Fibroblast of lung (primary cell): ENCODE results near the gene TGFBR3. TPM values are rescaled to one million over a fixed set of nuclear protein-coding genes. Genes with fewer than 3 reads are reported as not detected.

ENCODE experiments used
- DNase-seq, 2 donors: peaks; one replicate each; pipeline versions ENCODE4 v3.0.0 to v3.0.0-alpha.2; 2010; ENCODE audit warnings: low read depth in 2 of 2
- H2AFZ ChIP-seq: 2 replicates; pipeline ENCODE4 v1.5.1; 2012; ENCODE audit warnings: low read length, control low read depth, inconsistent platforms
- H3K27ac ChIP-seq: 2 replicates; pipeline ENCODE4 v1.5.1; 2011; ENCODE audit warnings: low read length, control low read depth; ENCODE audit not compliant: insufficient read depth
- H3K27me3 ChIP-seq: 2 replicates; pipeline ENCODE4 v1.5.1; 2011; ENCODE audit warnings: mild to moderate bottlenecking, low read length; ENCODE audit not compliant: control insufficient read depth, insufficient read depth
- H3K36me3 ChIP-seq: 2 replicates; pipeline ENCODE4 v1.5.1; 2011; ENCODE audit warnings: low read length; ENCODE audit not compliant: control insufficient read depth, insufficient read depth
- H3K4me1 ChIP-seq: 2 replicates; pipeline ENCODE4 v1.5.1; 2011; ENCODE audit warnings: low read length; ENCODE audit not compliant: control insufficient read depth, insufficient read depth; ENCODE audit errors: extremely low read depth
- H3K4me2 ChIP-seq: 2 replicates; pipeline ENCODE4 v1.5.1; 2011; ENCODE audit warnings: low read length, control low read depth; ENCODE audit not compliant: insufficient read depth; ENCODE audit errors: extremely low read depth
- H3K4me3 ChIP-seq, 4 experiments: fragments of 200-600 bp in 1 of 4; sonication (generic) in 1 of 4; replicated peaks in 1 of 4; 2 replicates each; pipeline ENCODE4 v1.5.1; 2011 to 2016; ENCODE audit warnings: low read length in 4 of 4, low read depth in 3 of 4, mild to moderate bottlenecking in 3 of 4, control low read depth in 2 of 4, inconsistent platforms in 1 of 4, mixed read lengths in 1 of 4; ENCODE audit not compliant: insufficient read depth in 1 of 4; ENCODE audit errors: control extremely low read depth in 1 of 4
- H3K79me2 ChIP-seq: 2 replicates; pipeline ENCODE4 v1.5.1; 2012; ENCODE audit warnings: mild to moderate bottlenecking, low read length, inconsistent platforms; ENCODE audit not compliant: control insufficient read depth, insufficient read depth
- H3K9ac ChIP-seq: 2 replicates; pipeline ENCODE4 v1.5.1; 2011; ENCODE audit warnings: mild to moderate bottlenecking, low read length, control low read depth; ENCODE audit not compliant: insufficient read depth
- H3K9me3 ChIP-seq: 2 replicates; pipeline ENCODE4 v1.5.1; 2012; ENCODE audit warnings: low read depth, low read length; ENCODE audit not compliant: control insufficient read depth, insufficient read depth
- H4K20me1 ChIP-seq: 2 replicates; pipeline ENCODE4 v1.5.1; 2011; ENCODE audit warnings: low read length; ENCODE audit not compliant: control insufficient read depth, insufficient read depth; ENCODE audit errors: extremely low read depth
- CTCF ChIP-seq, 2 donors: IDR thresholded peaks in 1 of 2; conservative IDR thresholded peaks in 1 of 2; 1 replicate in 1 of 2; 2 replicates in 1 of 2; pipeline ENCODE4 v1.5.1; 2011 to 2012; ENCODE audit warnings: low read length in 2 of 2, control low read depth in 1 of 2, inconsistent platforms in 1 of 2, low read depth in 1 of 2, mild to moderate bottlenecking in 1 of 2
- EZH2 ChIP-seq: IDR thresholded peaks from 2 replicates; pipeline ENCODE4 v1.5.1; 2012; ENCODE audit warnings: low read length, control low read depth, mild to moderate bottlenecking; ENCODE audit errors: missing control alignments
- polyA plus RNA-seq, 2 donors: library from polyadenylated mRNA; depleted of rRNA in 1 of 2; stranded (reverse) in 1 of 2; unstranded in 1 of 2; fragments of >200 nt; gene quantifications; 2 replicates each; pipeline ENCODE4 v1.2.1, GENCODE V29; 2011 to 2012; ENCODE audit warnings: missing spikeins in 1 of 2
- total RNA-seq: library from RNA; depleted of rRNA; stranded (reverse); fragments of >200 nt; gene quantifications from 2 replicates; pipeline ENCODE4 v1.2.1, GENCODE V29; 2014

Gene TGFBR3
- total and polyA plus RNA-seq, 2 donors (not counting 1 experiment from before 2014, with no cell fraction given), result 68.3 to 98.1 TPM

- peak; percentile 58 to 92 for DNase-seq
- H3K4me1 ChIP-seq, result peaks cover 31% of the 10 kb centered on the region
- H3K9ac ChIP-seq, result no peak overlapping the region
- no peaks in the 10 kb centered on the region for H3K79me2 ChIP-seq
- no peaks in the 10 kb centered on the region for H3K9me3 ChIP-seq
- TF ChIP-seq EZH2 (no peak), CTCF (conservative IDR thresholded peaks at IDR 0.05 in 1 of 2, IDR thresholded peaks at IDR 0.05 in 1 of 2; ENCODE audit: low read depth in 1 of 2, low read length in 2 of 2) (no peak)
- peak overlapping the region; percentile 44 for H3K27ac ChIP-seq
- H3K4me2 ChIP-seq, result peak overlapping the region; percentile 30
- no peak overlapping the region for H3K4me3 ChIP-seq
- H2AFZ ChIP-seq, result no peak overlapping the region
- H4K20me1 ChIP-seq, result no peaks in the 10 kb centered on the region
- no peaks in the 10 kb centered on the region for H3K36me3 ChIP-seq
- no peaks in the 10 kb centered on the region for H3K27me3 ChIP-seq
Observed at GRCh38 chr1:91697861-91698260, 188.1 kb downstream of the TGFBR3 start.

- TF ChIP-seq EZH2, result no peak
- no peak for TF ChIP-seq CTCF (conservative IDR thresholded peaks at IDR 0.05 in 1 of 2, IDR thresholded peaks at IDR 0.05 in 1 of 2; ENCODE audit: low read depth in 1 of 2, low read length in 2 of 2)
- peak; percentile 29 to 38 for DNase-seq
- H3K9me3 ChIP-seq, result no peaks in the 10 kb centered on the region
- H3K9ac ChIP-seq, result no peak overlapping the region
- H3K4me2 ChIP-seq, result peak overlapping the region; percentile 30
- H3K27me3 ChIP-seq, result no peaks in the 10 kb centered on the region
- no peaks in the 10 kb centered on the region for H3K36me3 ChIP-seq
- H3K4me1 ChIP-seq, result peaks cover 31% of the 10 kb centered on the region
- H3K27ac ChIP-seq, result no peak overlapping the region
- no peaks in the 10 kb centered on the region for H4K20me1 ChIP-seq
- H3K79me2 ChIP-seq, result no peaks in the 10 kb centered on the region
- H2AFZ ChIP-seq, result no peak overlapping the region
- H3K4me3 ChIP-seq, result no peak overlapping the region
Observed at GRCh38 chr1:91697416-91697815, 188.5 kb downstream of the TGFBR3 start.

- Histone ChIP-seq H3K4me1 (peaks cover 29% of the 10 kb centered on the region), H3K4me3 (no peak overlapping the region), H3K9ac (no peak overlapping the region), H3K36me3 (no peaks in the 10 kb centered on the region), H3K27ac (no peak overlapping the region), H3K4me2 (no peak overlapping the region), H3K79me2 (no peaks in the 10 kb centered on the region), H4K20me1 (no peaks in the 10 kb centered on the region), H3K27me3 (no peaks in the 10 kb centered on the region), H3K9me3 (no peaks in the 10 kb centered on the region), H2AFZ (no peak overlapping the region)
- DNase-seq, result no peak
- TF ChIP-seq EZH2 (no peak), CTCF (conservative IDR thresholded peaks at IDR 0.05 in 1 of 2, IDR thresholded peaks at IDR 0.05 in 1 of 2; ENCODE audit: low read depth in 1 of 2, low read length in 2 of 2) (no peak)
Observed at GRCh38 chr1:91696321-91696720, 189.6 kb downstream of the TGFBR3 start.
